GM18867 (cell line): ENCODE measurements around the gene IL1R1.

Experiments
- ATAC-seq: cut with Tn5 transposase; IDR thresholded peaks from one replicate; pipeline ENCODE4 v1.9.1; 2021; ENCODE audit warnings: mild to moderate bottlenecking, moderate library complexity; ENCODE audit not compliant: unreplicated experiment

IL1R1 gene

GRCh38 chr2:102194609-102195268, 52.2 kb downstream of the IL1R1 start:
- no peak for ATAC-seq

- ATAC-seq = no peak
Observed at GRCh38 chr2:102197389-102198137, 55.0 kb downstream of the IL1R1 start.

- ATAC-seq = no peak
Observed at GRCh38 chr2:102200539-102200938, 58.0 kb downstream of the IL1R1 start.

GRCh38 chr2:102204638-102205037, 62.1 kb downstream of the IL1R1 start:
- no peak for ATAC-seq

- ATAC-seq = no peak
Observed at GRCh38 chr2:102206666-102207341, 64.3 kb downstream of the IL1R1 start.

GRCh38 chr2:102208774-102209173, 66.2 kb downstream of the IL1R1 start:
- ATAC-seq = no peak

GRCh38 chr2:102209474-102209873, 66.9 kb downstream of the IL1R1 start:
- ATAC-seq = no peak

- no peak for ATAC-seq
Observed at GRCh38 chr2:102217032-102217431, 74.5 kb downstream of the IL1R1 start.

GRCh38 chr2:102224824-102225739, 82.5 kb downstream of the IL1R1 start:
- ATAC-seq = no peak

- no peak for ATAC-seq
Observed at GRCh38 chr2:102226171-102226570, 83.6 kb downstream of the IL1R1 start.

- no peak for ATAC-seq
Observed at GRCh38 chr2:102226612-102227391, 84.3 kb downstream of the IL1R1 start.

- no peak for ATAC-seq
Observed at GRCh38 chr2:102229141-102229769, 86.7 kb downstream of the IL1R1 start.
